Neuron (in vitro differentiated cells): ENCODE results near the gene PANK2.
"Not testable (repeated sequence)": the region's sequence is repeated elsewhere in the genome, so short reads cannot be mapped to it uniquely, and the experiment has no call there.

Experiments used
- H2AFZ ChIP-seq: one replicate; pipeline ENCODE4 v1.6.1; 2013; ENCODE audit warnings: low read depth, mild to moderate bottlenecking, inconsistent platforms, low read length, moderate library complexity
- H3K27me3 ChIP-seq: one replicate; pipeline ENCODE4 v1.6.1; 2013; ENCODE audit warnings: low read length; ENCODE audit not compliant: insufficient read depth
- H3K36me3 ChIP-seq: one replicate; pipeline ENCODE4 v1.6.1; 2013; ENCODE audit warnings: low read length; ENCODE audit not compliant: insufficient read depth
- H3K4me1 ChIP-seq: one replicate; pipeline ENCODE4 v1.6.1; 2013; ENCODE audit warnings: low read length; ENCODE audit not compliant: insufficient read depth
- H3K4me3 ChIP-seq: 2 replicates; pipeline ENCODE4 v1.5.1; 2013; ENCODE audit warnings: mild to moderate bottlenecking, low read length, moderate library complexity
- H3K9me3 ChIP-seq: one replicate; pipeline ENCODE4 v1.6.1; 2013; ENCODE audit warnings: low read length

PANK2 gene

GRCh38 chr20:3898639-3899038 is 9.5 kb downstream of the PANK2 start:
- H3K4me3 ChIP-seq, result no peak overlapping the region
- H3K27me3 ChIP-seq, result no peaks in the 10 kb centered on the region
- H2AFZ ChIP-seq, result no peak overlapping the region
- H3K4me1 ChIP-seq, result no peaks in the 10 kb centered on the region
- peaks cover 3% of the 10 kb centered on the region for H3K9me3 ChIP-seq
- H3K36me3 ChIP-seq, result peaks cover 21% of the 10 kb centered on the region

GRCh38 chr20:3900187-3900604 is 11.0 kb downstream of the PANK2 start:
- Histone ChIP-seq H3K4me3 (no peak overlapping the region), H2AFZ (no peak overlapping the region), H3K9me3 (no peaks in the 10 kb centered on the region), H3K27me3 (no peaks in the 10 kb centered on the region), H3K36me3 (peaks cover 17% of the 10 kb centered on the region), H3K4me1 (no peaks in the 10 kb centered on the region)

- no peak overlapping the region for H3K4me3 ChIP-seq
- no peaks in the 10 kb centered on the region for H3K27me3 ChIP-seq
- H2AFZ ChIP-seq, result no peak overlapping the region
- peaks cover 16% of the 10 kb centered on the region for H3K36me3 ChIP-seq
- no peaks in the 10 kb centered on the region for H3K4me1 ChIP-seq
- H3K9me3 ChIP-seq, result no peaks in the 10 kb centered on the region
Observed at GRCh38 chr20:3901028-3901705, 12.0 kb downstream of the PANK2 start.

DNA sequence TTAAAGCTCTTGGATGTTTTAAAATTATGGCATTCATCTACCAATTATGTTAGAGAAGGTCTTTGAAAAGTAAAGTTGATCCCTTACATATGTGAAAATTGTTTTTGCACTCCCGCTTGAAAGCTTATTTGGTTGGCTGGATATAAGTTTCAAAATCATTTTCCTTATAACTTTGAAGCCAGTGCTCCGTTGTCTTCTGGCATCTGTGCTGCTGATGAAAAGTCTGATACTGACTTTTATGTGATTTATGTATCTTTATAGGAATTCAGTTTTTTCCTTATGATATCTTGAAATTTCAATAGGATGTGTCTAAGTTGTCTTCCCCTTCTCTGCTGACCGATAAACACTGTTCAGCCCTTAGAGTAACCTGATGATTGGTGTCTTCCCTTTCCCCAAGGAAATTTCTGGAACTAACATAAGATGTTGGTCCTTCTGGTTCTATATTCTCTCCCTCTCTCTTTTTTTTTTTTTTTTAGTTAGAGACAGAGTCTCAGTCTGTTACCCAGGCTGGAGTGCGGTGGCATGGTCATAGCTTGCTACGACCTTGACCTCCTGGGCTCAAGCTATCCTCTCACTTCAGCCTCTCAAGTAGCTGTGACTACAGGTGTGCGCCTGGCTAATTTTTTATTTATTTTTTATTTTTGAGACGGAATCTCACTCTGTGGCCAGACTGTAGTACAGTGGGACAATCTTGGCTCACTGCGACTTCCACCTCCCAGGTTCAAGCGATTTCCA is 12.7 kb downstream of the PANK2 start:
- Histone ChIP-seq H3K4me3 (no peak overlapping the region), H3K27me3 (no peaks in the 10 kb centered on the region), H2AFZ (no peak overlapping the region), H3K36me3 (peaks cover 10% of the 10 kb centered on the region), H3K9me3 (no peaks in the 10 kb centered on the region), H3K4me1 (no peaks in the 10 kb centered on the region)

DNA sequence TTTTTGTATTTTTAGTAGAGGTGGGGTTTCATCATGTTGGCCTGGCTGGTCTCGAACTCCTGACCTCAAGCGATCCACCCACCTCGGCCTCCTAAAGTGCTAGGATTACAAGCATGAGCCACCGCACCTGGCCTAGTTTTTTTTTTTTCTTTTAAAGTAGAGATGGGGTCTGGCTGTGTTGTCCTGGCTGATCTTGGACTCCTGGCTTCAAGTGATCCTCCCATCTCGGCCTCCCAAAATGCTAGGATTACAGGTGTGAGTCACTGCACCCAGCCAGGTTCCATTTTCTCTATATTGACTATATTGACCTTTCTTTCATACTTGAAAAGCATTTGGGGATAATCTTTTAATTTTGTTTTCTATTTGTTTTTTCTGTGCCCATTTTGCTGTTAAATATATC is 13.3 kb downstream of the PANK2 start:
- H3K4me3 ChIP-seq, result no peak overlapping the region
- H2AFZ ChIP-seq, result no peak overlapping the region
- no peaks in the 10 kb centered on the region for H3K9me3 ChIP-seq
- H3K4me1 ChIP-seq, result no peaks in the 10 kb centered on the region
- no peaks in the 10 kb centered on the region for H3K27me3 ChIP-seq
- H3K36me3 ChIP-seq, result peaks cover 8% of the 10 kb centered on the region

- H3K9me3 ChIP-seq, result no peaks in the 10 kb centered on the region
- H3K4me3 ChIP-seq, result no peak overlapping the region
- H3K27me3 ChIP-seq, result no peaks in the 10 kb centered on the region
- no peaks in the 10 kb centered on the region for H3K4me1 ChIP-seq
- peaks cover 21% of the 10 kb centered on the region for H3K36me3 ChIP-seq
- H2AFZ ChIP-seq, result no peak overlapping the region
Observed at GRCh38 chr20:3904224-3904623, 15.0 kb downstream of the PANK2 start.

DNA sequence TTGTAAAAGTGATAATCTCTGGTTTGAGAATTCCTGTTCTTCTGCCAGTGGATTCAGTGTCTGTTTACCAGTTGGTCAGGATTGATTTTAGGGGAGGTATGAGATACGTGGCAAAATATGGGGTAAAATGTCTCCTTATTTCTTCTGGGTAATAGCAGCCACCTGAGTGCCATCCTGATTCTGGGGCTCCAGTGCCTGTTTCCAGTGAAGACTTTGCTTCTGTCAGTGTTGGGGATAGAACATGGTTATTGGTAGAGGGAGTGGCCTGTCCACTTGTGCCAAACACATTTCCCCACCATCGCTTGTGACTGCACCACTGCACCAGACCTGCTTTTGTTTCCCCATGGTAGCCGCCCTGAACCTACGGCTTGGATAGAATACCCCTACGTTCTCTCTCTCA is 15.7 kb downstream of the PANK2 start:
- Histone ChIP-seq H3K27me3 (no peaks in the 10 kb centered on the region), H2AFZ (no peak overlapping the region), H3K4me1 (no peaks in the 10 kb centered on the region), H3K36me3 (peaks cover 26% of the 10 kb centered on the region), H3K9me3 (no peaks in the 10 kb centered on the region), H3K4me3 (no peak overlapping the region)

DNA sequence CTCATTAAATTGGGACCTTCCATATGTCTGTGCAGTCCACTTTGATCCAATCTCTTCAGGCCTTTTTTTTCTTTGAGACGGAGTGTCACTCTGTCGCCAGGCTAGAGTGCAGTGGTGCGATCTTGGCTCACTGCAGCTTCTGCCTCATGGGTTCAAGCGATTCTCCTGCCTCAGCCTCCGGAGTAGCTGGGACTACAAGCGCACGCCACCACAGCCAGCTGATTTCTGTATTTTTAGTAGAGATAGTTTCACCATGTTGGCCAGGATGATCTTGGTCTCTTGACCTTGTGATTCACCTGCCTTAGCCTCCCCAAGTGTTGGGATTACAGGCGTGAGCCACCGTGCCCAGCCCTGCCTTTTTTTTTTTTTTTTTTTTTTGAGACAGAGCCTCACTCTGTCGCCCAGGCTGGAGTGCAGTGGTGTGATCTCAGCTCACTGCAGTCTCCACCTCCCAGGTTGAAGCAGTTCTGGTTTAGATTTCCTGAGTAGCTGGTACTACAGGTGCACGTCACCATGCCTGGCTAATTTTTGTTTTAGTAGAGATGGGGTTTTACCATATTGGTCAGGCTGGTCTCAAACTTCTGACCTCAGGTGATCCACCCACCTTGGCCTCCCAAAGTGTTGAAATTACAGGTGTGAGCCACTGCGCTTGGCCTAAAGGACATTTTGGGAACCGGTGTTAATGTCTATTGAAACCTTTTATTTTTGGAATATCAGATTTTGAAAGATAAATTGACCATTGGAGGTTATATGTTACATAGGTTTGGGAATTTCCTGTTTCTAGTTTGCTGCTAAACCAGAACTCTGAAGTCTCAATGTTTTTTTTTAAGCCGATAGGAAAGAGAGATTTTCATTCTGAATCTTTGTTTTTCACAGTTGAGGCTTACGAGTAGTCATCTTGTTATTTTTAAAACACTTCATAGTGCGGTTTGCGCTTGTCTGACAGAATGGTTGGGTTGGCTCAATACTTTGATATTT is 17.8 kb downstream of the PANK2 start:
- H2AFZ ChIP-seq, H3K4me3 ChIP-seq, H3K4me1 ChIP-seq, H3K27me3 ChIP-seq, H3K9me3 ChIP-seq: not testable (repeated sequence)
- peaks cover 45% of the 10 kb centered on the region for H3K36me3 ChIP-seq

DNA sequence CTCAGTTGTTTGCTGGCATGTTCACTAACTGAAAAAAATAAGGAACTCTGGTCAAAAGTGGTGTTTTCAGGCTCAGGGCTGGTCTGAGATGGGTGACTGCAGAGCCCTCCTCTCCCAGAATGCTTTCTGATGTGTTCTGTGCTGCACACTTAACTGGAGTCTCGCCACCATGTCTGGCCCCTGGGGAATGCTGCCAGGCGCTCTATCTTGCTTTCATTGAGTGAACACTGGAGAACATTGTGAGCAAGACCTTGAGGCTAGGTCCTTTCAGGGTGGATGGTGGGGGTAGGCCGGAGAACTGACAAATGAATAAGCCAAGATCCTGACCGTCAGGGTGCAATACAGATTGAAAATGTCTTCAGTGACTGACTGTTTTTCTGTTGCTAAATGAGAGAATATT is 19.5 kb downstream of the PANK2 start:
- no peaks in the 10 kb centered on the region for H3K27me3 ChIP-seq
- peaks cover 60% of the 10 kb centered on the region for H3K36me3 ChIP-seq
- no peak overlapping the region for H3K4me3 ChIP-seq
- no peaks in the 10 kb centered on the region for H3K4me1 ChIP-seq
- no peaks in the 10 kb centered on the region for H3K9me3 ChIP-seq
- H2AFZ ChIP-seq, result no peak overlapping the region

DNA sequence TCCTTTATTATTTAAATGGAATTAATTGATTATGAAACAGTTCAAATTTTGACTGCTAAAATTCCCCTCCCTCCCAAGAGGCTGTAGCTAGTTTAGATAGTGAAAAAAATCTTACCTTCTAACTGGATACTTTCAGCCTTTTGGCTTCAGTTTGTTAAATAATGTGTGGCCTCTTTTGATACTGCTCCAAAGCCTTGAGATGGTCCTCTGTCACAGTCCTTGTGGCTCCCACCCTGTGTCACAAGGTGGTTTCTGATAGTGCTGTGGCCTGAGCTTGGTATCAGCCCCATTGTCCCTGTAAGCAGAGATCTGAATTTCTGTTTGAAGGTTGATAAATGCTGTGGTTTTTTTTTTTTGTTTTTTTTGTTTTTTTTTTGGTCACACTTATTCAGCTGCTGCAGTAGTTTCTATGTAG is 20.8 kb downstream of the PANK2 start:
- Histone ChIP-seq H2AFZ (no peak overlapping the region), H3K27me3 (no peaks in the 10 kb centered on the region), H3K4me1 (no peaks in the 10 kb centered on the region), H3K4me3 (no peak overlapping the region), H3K9me3 (no peaks in the 10 kb centered on the region), H3K36me3 (peaks cover 68% of the 10 kb centered on the region)

DNA sequence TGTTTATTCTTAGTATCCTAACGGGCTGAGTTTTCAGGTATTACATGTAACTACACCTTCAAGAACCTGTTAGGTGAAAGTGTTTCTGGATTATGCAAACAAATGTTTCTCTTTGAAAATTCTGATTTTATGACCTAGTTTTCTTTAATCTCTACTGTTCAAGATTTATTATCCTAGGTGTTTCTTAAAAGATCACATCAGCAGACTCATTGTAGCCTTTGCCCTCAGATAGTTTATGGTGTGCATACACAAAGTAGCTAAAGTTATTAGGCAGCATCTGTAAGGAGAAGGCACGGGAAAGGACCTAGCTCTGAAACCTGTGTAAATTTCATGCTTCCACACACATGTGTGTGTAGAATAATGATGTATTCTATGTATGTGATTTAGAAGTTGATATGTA is 21.7 kb downstream of the PANK2 start:
- Histone ChIP-seq H3K4me1 (no peaks in the 10 kb centered on the region), H2AFZ (no peak overlapping the region), H3K4me3 (no peak overlapping the region), H3K9me3 (no peaks in the 10 kb centered on the region), H3K27me3 (no peaks in the 10 kb centered on the region), H3K36me3 (peaks cover 71% of the 10 kb centered on the region)

- Histone ChIP-seq H3K9me3 (no peaks in the 10 kb centered on the region), H2AFZ (no peak overlapping the region), H3K27me3 (no peaks in the 10 kb centered on the region), H3K36me3 (peaks cover 82% of the 10 kb centered on the region), H3K4me3 (no peak overlapping the region), H3K4me1 (no peaks in the 10 kb centered on the region)
Observed at GRCh38 chr20:3911956-3912355, 22.8 kb downstream of the PANK2 start.

GRCh38 chr20:3914446-3914845 is 25.3 kb downstream of the PANK2 start:
- Histone ChIP-seq H3K9me3 (no peaks in the 10 kb centered on the region), H3K27me3 (no peaks in the 10 kb centered on the region), H3K4me1 (no peaks in the 10 kb centered on the region), H2AFZ (no peak overlapping the region), H3K36me3 (peaks cover 85% of the 10 kb centered on the region), H3K4me3 (no peak overlapping the region)
